Measurements from ENCODE around the gene ALDH1A2.

- TF ChIP-seq RAD21 (conservative IDR thresholded peaks at IDR 0.05) (no peak), CTCF (IDR thresholded peaks at IDR 0.05; ENCODE audit: poor library complexity, severe bottlenecking) (no peak), EZH2 (IDR thresholded peaks at IDR 0.05; ENCODE audit: borderline replicate concordance, insufficient read depth, low read length, poor library complexity, severe bottlenecking) (no peak), EP300 (conservative IDR thresholded peaks at IDR 0.05; ENCODE audit: poor library complexity, severe bottlenecking) (no peak), POLR2AphosphoS5 (IDR thresholded peaks at IDR 0.05) (no peak), REST (IDR thresholded peaks at IDR 0.05; ENCODE audit: borderline replicate concordance) (no peak), TAF1 (IDR thresholded peaks at IDR 0.05; ENCODE audit: low read depth) (no peak)
Observed at GRCh38 chr15:58021332-58022230, 43.9 kb downstream of the ALDH1A2 start.

Measured in neural cell (in vitro differentiated cells).